M059J (cell line): ENCODE data around the gene RNH1. TPM values are rescaled to one million over a fixed set of nuclear protein-coding genes. Genes with fewer than 3 reads are reported as not detected.
A peak's percentile ranks its signal among the peaks of the same experiment; 100 is the strongest.

ENCODE experiments used
- DNase-seq: peaks from one replicate; pipeline ENCODE4 v3.0.0-alpha.2; 2012; ENCODE audit warnings: low read depth
- total RNA-seq: library from RNA; depleted of rRNA; stranded (reverse); fragments of >200 nt; shearing (Covaris generic); gene quantifications from 2 replicates; pipeline ENCODE4 v1.2.3, GENCODE V29; 2014

Gene RNH1
- total RNA-seq, 1 experiment from 2014 or later: 259 TPM

DNA sequence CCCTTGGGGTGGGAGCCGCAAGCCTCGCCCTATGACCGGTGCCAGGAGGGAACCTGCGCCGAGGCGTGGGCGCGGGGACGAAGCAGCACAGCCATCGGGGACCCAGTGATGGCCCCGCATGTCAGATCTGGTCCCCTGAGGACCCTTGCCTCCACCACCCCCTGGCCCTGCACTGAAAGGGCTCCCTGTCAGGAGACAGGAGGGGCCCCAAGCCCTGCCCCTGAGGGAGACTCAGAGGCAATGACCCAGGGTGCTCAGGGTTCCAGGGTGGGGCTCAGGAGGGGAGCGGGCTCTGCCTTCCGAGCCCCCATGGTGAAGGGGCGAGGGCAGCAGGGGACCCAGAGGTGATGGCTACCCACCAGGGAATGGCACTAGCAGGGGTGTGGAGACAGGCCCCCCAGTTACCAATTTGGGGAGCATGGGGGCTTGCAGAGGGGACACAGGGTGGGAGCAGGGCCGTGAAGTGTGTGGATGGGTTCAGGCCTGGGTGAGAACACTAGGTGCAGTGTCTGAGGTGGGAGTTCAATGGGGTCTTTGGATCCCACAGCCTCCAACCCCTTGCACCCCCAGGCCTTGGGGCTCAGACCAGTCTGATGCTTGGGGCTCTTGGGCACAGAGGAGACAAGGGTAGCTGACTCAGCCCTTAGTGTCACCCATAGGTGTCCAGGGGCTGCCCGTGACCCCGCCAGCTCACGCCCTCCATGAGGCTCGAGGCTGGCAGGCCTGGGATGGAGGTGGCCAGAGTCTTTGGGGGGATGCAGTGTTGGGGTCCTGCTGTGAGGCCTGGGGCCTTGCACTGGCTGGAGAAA lies 30.8 kb upstream of the RNH1 start:
- DNase-seq: no peak

DNA sequence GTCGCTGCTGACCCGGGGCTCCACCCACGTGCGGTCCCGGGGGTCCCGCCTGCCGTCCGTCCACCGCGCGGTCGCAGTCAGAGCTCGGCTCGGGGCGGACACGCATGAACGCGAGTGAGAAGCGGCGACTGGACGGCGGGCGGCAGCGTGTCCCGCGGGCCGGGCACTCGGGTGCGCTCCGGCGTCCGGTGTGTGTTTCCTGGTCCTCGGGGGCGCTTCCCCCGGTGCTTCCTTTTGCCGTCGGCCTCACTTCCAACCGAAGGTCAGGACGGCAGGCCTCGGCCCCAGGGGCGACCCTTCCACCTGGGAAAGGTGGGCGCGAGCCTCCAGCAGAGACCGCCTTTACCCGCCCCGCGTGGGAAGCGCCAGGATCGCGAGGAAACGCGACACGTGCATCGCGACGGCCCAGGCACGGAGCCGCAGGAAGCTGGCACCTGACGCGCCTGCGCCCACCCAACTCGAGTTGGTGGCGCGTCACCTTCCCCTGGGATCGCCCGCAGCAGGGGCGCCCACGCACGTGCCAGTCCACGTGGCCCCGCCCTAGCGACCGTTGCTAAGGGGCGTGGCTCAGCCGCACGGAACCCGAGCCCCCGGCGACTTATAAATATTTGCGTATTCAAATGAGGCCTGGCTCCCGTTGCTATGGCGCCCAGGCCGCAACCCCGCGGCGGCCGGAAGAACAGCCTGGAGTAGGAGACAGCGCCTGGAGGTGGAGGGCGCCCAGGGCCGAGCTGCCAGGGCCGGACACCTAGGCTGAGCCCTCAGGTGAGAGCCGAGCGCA lies 30.0 kb upstream of the RNH1 start, which contains the start of gene LRRC56:
Gene LRRC56, plus strand, starts transcription at position 687 of the 781 bp plus-strand sequence. CDS start 3,158 bp downstream, outside the sequence.
- peak; percentile 86 for DNase-seq

DNA sequence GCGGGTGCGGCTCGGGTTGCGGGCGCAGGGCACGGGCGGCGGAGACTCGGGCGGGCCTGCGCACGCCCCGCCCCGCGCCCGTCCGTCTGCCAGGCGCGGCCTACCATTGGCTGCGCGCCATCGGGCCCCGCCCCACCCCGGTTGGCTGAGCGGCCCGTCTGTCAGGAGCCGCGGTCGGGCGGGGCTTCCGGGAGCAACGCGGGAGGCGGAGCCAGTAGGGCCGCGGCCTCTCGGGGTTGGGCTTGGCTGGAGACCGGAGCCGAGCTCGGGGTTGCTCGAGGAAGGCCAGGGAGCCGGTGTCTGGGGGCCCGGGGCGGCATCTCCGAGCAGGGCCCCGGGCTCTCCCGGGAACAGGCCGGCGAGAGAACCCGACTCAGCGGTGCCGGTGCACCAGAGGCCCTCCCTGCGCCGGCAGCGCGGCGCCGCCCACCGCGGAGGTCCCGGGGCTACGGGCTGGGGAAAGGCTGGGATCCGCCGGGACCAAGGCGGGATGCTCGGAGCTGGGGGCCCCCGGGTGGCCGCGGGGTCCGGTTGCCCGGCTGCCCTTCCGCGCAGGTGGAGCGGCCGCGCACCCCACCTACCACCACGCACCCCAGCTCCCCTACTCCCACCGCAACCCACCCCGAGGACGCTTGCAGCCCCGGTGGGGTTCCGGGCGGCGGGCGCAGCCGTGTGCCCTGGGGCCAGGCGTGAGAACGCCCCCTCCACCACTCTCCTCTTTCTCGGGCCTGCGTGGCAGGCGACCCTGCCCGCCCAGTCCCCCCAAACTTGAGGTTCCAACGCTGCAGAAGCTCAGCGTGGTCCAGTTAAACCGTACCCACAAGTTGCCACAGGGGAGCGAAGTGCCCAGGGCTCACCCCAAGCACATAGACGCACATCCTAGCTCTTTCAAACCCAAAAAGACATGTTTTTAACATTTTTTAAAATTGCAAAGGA lies 28.7 kb upstream of the RNH1 start, which contains the start of gene HRAS:
Gene HRAS, minus strand, starts transcription at position 58 of the 936 bp plus-strand sequence.
- peak; percentile 88 for DNase-seq

DNA sequence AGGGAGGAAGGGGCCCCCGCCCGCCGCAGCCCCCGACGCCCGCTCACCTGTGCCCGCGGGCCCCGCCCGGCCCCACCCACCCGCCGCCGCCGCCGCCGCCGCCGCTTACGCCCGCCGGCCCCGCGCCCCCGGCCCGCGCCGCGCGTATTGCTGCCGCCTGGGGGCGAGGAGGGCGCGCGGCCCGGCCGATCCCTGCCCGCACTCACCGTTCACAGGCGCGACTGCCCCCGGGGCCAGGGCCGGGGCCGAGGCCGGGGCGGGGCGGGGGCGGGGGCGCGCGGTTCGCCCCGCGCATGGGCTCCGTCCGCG lies 28.1 kb upstream of the RNH1 start:
- DNase-seq: no peak

DNA sequence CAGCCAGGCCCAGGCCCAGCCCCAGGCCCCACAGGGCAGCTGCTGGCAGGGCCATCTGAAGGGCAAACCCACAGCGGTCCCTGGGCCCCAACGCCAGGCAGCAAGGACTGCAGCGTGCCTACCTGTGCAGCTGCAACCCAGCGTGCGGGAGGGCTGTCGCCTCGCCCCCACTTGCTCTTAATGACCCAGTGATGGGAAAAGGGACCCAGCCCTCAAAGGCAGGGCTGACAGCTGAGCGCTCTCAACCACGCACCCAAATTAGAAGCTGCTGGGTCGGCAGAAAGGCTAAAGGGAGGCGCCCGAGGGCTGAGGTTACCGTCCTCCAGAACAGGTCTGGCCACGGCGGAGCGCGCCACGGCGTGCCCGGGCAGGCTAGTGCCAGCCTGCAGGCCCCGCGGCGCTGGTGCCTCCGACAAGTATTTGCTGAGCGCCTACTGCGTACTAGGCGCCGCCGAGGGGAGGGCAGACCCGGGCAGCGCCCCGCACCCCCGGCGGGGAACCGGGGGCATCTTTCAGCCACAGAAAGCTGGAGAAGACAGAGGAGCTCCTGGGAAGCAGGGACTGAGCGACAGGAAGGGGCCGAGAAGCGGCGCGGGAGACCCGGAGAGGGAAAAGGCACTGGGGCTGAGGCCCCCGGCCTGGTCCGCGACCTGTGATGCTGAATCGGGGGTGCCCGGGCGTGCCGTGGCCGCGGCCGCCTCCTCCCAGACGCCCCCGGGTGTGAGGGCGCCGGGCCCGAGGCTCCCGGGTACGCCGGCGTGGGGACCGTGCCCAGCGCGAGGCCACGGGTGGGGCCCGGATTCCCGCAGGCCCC lies 27.6 kb upstream of the RNH1 start:
- DNase-seq: no peak

DNA sequence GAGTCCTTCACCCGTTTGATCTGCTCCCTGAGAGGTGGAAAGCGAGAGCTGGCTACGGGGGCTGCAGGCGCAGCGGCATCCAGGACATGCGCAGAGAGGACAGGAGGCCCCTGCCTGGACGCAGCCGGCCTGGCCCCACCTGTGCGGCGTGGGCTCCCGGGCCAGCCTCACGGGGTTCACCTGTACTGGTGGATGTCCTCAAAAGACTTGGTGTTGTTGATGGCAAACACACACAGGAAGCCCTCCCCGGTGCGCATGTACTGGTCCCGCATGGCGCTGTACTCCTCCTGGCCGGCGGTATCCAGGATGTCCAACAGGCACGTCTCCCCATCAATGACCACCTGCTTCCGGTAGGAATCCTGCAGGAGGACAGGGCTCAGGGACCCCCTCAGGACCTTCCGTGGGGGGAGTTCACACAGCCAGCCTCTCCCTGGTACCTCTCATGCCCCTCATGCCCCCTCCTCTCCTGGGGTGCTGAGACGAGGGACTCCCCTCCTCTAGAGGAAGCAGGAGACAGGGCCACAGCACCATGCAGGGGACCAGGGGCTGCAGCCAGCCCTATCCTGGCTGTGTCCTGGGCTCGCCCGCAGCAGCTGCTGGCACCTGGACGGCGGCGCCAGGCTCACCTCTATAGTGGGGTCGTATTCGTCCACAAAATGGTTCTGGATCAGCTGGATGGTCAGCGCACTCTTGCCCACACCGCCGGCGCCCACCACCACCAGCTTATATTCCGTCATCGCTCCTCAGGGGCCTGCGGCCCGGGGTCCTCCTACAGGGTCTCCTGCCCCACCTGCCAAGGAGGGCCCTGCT lies 26.7 kb upstream of the RNH1 start:
- no peak for DNase-seq

DNA sequence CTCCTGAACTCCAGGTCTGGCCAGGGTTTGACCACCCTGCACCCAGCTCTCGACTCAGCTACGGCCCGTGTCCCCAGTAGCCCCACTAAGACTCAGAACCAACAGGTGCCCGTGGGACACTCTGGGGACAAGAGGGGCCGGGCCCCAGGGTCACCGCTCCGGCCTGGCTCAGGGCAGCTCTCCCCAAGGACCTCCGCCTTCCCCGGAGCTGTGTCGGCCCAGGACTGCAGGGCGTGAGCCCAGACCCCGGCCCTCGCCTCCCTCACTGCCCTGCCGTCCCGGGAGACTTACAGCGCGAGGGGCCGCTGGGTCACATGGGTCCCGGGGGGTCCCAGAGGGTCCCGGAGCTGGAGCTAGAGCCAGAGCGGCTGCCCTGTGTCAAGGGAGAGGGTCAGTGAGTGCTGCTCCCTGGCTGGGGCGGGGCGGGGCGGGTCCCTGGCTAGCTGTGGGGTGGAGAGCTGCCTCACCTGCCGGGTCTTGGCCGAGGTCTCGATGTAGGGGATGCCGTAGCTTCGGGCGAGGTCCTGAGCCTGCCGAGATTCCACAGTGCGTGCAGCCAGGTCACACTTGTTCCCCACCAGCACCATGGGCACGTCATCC lies 26.0 kb upstream of the RNH1 start:
- no peak for DNase-seq

DNA sequence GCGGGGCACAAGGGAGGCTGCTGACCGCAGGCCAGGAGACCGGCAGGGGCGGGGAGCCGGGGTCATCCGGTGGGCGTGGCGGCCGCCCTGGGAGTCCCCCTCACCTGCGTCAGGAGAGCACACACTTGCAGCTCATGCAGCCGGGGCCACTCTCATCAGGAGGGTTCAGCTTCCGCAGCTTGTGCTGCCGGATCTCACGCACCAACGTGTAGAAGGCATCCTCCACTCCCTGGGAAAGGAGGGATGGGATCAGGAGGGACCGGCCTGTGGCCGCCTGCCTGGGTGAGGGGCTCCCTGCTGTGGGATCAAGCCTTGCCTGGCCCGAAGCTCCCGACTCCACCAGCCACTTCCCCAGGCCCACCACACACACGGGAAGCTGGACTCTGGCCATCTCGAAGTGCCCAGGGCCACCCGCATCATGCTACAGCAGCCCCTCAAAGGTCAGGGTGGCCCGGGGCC lies 25.5 kb upstream of the RNH1 start:
- DNase-seq: no peak

DNA sequence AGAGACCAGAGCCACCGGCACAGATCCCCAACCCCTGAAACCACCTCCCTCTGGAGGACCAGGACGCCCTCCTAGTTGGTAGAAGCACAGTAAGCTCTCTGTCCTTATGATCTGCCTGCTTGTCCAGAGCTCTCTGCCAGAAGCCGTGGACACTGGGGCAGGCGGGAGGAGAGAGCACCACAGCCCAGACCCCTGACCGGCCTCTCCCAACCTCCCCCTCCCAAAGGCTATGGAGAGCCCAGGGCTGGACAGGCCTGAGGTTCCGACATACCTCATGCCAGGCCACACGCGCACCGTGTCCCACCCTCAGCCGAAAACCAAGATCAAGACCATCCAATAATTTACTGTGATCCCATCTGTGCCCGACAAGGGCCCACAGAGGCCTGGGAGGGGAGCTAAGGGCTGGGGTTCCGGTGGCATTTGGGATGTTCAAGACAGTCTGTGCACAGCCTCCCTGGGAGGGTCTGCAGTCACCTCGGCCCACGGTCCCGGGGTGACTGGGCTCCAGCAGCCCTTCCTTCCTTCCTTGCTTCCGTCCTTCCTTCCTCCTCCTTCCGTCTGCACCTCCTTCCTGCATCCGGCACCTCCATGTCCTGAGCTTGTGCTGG lies 25.0 kb upstream of the RNH1 start:
- DNase-seq: no peak

DNA sequence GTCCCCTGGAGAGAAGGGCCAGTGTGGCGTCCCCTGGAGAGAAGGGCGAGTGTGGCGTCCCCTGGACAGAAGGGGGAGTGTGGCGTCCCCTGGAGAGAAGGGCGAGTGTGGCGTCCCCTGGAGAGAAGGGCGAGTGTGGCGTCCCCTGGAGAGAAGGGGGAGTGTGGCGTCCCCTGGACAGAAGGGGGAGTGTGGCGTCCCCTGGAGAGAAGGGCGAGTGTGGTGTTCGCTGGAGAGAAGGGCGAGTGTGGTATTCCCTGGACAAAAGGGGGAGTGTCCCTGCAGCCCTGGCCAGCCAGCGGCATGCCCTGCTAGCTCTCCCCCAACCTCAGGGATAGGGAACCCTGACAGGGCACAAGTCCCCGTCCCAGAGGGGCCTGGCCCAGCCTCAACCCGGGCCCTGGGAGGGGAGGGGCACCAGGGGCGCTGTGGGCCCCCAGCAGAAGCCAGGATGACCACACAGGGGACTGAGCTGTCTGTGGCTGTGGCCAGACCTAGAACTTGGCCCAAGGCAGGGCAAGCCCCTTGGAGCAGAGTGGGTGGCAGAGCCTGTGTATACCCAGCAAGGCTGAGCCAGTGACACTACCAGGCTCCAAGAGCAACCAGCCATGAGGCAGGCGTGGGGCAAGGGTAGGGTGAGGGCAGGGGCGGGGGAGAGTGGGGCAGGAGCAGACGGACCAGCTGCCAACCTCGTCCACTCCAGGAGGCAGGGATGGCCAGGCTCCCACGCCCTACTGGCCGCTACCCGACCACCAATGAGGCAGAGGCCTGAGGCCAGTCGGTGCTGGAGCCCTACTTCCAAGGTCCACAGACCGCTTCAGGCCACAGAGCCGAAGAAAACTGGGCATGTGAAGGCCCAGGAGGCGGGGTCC lies 24.2 kb upstream of the RNH1 start:
- DNase-seq: no peak

DNA sequence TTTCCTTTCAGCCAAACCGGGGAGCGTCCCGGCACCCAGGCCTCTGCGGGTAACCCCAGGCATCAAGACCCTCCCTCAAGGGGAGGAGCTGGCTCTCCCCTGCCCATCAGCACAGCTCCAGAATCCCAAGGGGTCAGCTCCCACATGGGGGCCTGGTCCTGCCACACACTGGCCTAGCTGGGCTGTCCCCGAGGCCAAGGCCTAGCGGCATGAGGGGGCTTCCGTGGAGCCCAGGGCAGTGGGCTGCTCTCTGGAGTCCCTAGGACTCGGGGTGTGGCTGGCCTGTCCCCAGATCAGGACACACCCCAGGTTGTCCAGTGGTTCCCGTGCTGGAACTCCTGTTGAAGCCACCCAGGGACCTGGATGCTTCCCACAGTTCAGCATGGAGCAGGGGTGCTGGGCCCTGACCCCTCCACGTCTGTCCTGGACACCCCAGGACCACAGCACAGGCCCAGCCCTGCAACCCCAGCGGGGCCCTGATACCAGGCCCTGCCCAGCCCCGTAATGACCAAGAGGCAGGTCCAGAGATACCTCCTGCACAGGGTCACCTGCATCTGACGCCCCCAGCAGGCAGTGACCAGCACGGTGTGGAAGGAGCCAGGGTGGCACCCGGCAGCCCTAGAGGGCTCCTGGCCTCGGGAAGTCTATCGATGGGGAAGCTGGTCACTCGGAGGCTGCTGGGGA lies 22.8 kb upstream of the RNH1 start:
- DNase-seq: no peak

DNA sequence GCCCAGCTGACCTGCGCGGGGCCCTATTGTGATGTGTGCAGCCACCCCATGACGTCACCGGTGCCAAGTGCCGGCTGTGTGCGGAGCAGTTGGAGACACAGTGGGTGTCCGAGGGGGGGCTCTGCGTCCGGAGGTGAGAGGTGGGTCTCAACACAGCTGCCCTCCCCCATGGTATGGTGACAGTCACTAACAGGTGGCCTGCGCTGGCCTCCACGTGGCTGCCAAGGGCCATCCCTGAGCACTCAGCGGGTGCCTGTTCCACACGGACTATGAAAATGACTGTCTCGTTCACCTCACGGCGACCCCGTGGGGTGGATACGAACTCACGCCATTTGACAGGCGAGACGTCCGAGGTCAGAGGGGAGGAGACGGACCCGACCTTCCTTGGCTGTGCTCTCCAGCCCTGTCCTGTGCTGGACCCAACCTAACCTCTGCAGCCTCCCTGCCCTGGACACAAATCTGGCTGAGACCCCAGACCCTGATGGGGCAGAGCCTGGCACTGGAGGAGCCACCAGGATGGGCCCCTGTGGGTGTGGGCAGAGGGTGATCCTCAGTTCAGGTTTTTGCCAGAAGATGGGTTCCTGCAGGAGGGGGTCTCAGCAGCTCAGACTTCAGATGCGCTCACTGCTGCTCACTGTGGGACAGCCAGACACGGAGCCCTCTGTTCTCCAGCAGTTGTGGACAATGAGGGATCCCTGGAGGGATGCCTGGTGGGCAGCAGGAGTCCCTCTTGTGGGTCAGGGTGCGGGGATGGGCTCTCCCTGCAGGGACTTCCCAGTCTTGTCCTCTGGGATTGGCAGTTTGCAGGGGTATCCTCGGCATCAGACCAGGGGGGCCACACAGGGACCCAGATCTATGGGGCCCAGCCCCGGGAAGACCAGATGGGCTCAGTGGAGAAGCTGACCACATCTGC lies 22.0 kb upstream of the RNH1 start:
- DNase-seq: no peak

DNA sequence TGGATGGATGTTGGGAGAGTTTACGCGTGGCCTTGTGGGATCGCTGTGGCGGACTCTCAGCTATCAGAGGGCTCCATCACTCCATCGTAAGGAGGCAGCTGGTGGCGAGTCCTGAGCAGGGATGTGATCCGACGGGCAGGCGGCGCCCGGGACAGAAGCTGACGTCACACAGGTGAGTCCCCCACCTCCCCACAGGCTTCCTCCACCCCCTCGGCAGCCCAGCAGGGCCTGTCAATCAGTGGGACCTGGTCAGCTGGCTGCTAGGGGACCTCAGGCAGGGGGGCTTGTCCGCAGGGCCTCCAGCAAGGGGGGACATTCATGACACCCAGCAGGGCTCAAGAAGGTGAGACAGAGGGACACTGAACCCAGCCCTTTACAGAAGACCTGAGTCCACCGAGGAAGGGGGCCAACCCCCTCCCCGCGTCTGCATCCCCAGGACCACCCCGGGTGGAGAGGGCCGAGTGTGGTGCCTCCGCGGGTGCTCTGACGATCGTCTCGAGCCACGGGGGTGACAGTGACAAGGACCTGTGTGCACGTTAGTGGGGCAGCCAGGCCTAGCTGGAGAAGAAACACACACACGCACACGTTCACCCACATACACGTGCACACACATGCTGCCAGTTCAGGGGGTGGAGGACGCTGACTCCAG lies 21.2 kb upstream of the RNH1 start:
- no peak for DNase-seq

DNA sequence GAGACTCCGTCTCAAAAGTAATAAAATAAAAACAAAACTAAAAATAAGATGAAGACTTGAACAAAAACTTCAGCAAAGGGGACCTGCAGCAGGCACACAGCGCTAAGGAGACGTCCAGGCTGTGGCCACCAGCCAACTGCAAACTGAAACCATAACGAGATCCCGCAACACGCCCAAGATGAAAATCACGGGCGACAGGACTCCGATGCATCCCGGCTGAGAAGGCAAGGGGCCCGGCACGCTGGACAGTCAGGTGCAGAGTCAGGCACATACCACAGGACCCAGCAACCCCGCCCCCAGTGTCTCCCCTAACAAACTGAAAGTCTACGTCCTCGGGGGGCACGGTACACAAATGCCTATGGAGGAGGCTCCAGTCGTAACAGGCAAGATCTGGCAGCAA lies 19.1 kb upstream of the RNH1 start:
- DNase-seq: no peak

DNA sequence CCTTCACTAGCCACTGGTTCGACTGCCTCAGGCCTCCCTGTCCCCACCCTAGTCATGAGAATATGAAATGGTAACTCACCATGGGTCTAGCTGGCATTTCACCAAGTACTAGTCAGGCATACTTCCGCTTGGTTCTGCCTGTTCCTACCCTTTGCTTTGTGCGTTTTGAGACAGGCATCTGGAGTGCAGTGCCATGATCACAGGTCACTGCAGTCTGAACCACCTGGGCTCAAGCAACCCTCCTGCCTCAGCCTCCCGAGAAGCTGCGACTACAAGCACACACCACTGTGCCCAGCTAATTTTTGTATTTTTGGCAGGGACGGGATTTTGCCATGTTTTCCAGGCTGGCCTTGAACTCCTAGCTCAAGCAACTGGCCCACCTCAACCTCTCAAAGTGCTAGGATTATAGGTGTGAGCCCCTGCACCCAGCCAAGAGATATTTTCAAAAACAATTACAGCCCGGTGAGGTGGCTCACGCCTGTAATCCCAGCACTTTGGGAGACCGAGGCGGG lies 14.2 kb upstream of the RNH1 start:
- DNase-seq: no peak
